A673 (cell line): ENCODE data around the gene ELMOD3. TPM values are rescaled to one million over a fixed set of nuclear protein-coding genes. Genes with fewer than 3 reads are reported as not detected.

Source experiments
- BruUV-seq: library from RNA; stranded (reverse); fragments of 400-500 nt; replicated peaks from 2 replicates; lab custom pipeline; 2021; lab: Mats Ljungman, UMichigan
- CTCF ChIA-PET: fragments of 300-600 bp; sonication (Branson Sonifier 250); formaldehyde crosslinking; loops from one replicate; lab custom pipeline; 2022; ENCODE audit warnings: antibody characterized with exemption; lab: Charles Lee
- POLR2A ChIA-PET: fragments of 300-600 bp; sonication (Branson Sonifier 250); formaldehyde crosslinking; loops from one replicate; lab custom pipeline; 2022; ENCODE audit warnings: antibody characterized with exemption; ENCODE audit not compliant: low non-redundant PET; lab: Charles Lee
- DNase-seq: peaks from one replicate; pipeline ENCODE4 v3.0.0-alpha.2; 2015; ENCODE audit warnings: low spot score
- H3K27ac ChIP-seq: fragments of 200-600 bp; sonication (generic); 2 replicates; pipeline ENCODE4 v1.5.1; 2016; ENCODE audit warnings: mixed run types, low read depth, mild to moderate bottlenecking, mixed read lengths, antibody characterized with exemption, low read length; ENCODE audit not compliant: poor library complexity, severe bottlenecking
- H3K27me3 ChIP-seq: fragments of 200-600 bp; sonication (generic); replicated peaks from 2 replicates; pipeline ENCODE4 v1.6.1; 2017; ENCODE audit warnings: mixed run types, low read depth, mild to moderate bottlenecking, mixed read lengths, antibody characterized with exemption, low read length; ENCODE audit not compliant: insufficient read depth, poor library complexity
- H3K36me3 ChIP-seq: fragments of 200-600 bp; sonication (generic); 2 replicates; pipeline ENCODE4 v1.6.1; 2016; ENCODE audit warnings: mixed run types, mild to moderate bottlenecking, mixed read lengths, antibody characterized with exemption, low read length; ENCODE audit not compliant: insufficient read depth, poor library complexity, severe bottlenecking
- H3K4me1 ChIP-seq: fragments of 200-600 bp; sonication (generic); 2 replicates; pipeline ENCODE4 v1.6.1; 2017; ENCODE audit warnings: mixed run types, mild to moderate bottlenecking, mixed read lengths, antibody characterized with exemption, low read length; ENCODE audit not compliant: insufficient read depth, poor library complexity, severe bottlenecking
- H3K4me3 ChIP-seq: fragments of 200-600 bp; sonication (generic); 2 replicates; pipeline ENCODE4 v1.5.1; 2016; ENCODE audit warnings: low read depth, mixed run types, mild to moderate bottlenecking, mixed read lengths, low read length; ENCODE audit not compliant: poor library complexity, severe bottlenecking
- H3K9me3 ChIP-seq: fragments of 200-600 bp; sonication (generic); 2 replicates; pipeline ENCODE4 v1.6.1; 2016; ENCODE audit warnings: mixed run types, low read depth, mild to moderate bottlenecking, mixed read lengths, antibody characterized with exemption, low read length; ENCODE audit not compliant: poor library complexity, severe bottlenecking
- CTCF ChIP-seq: fragments of 300-800, 200-600 bp; sonication (generic); conservative IDR thresholded peaks from 2 replicates; pipeline ENCODE4 v1.5.1; 2017; ENCODE audit warnings: low read depth, mild to moderate bottlenecking, antibody characterized with exemption, low read length, moderate library complexity, mixed read lengths
- EZH2 ChIP-seq: fragments of 200-600 bp; sonication (generic); IDR thresholded peaks from 2 replicates; pipeline ENCODE4 v1.6.1; 2017; ENCODE audit warnings: borderline replicate concordance, low read depth, mild to moderate bottlenecking, mixed read lengths, antibody characterized with exemption, low read length; ENCODE audit not compliant: poor library complexity, severe bottlenecking
- intact Hi-C: fragments of 100-400 bp; cut with micrococcal nuclease; formaldehyde crosslinking; loops from one replicate; pipeline ENCODE4 v1.10.0; 2022; ENCODE audit not compliant: unreplicated experiment
- total RNA-seq: library from RNA; stranded (reverse); gene quantifications from 2 replicates; pipeline ENCODE4 v1.2.3, GENCODE V29; 2021

Gene ELMOD3
- total RNA-seq, 1 experiment from 2014 or later = 13.0 TPM

GRCh38 chr2:85436836-85437487 lies 82.4 kb downstream of the ELMOD3 start:
- Histone ChIP-seq H3K27me3 (no peaks in the 10 kb centered on the region), H3K4me1 (peaks cover 24% of the 10 kb centered on the region), H3K4me3 (peak overlapping the region; percentile 40), H3K36me3 (no peaks in the 10 kb centered on the region), H3K27ac (peak overlapping the region; percentile 86), H3K9me3 (no peaks in the 10 kb centered on the region)
- ChIA-PET CTCF (no interaction called here), POLR2A (interaction anchor here (0.6 to 0.7 kb wide), 2 partner anchors 102 to 179 kb away, joined by 4 to 6 read pairs; partner anchors contain the start of genes MAT2A and USP39)
- no peak for DNase-seq
- intact Hi-C loops = no loop called here
- BruUV-seq = TSS peak; percentile 90
- no peak for TF ChIP-seq CTCF
- TF ChIP-seq EZH2 = no peak

GRCh38 chr2:85437488-85438200 lies 83.1 kb downstream of the ELMOD3 start:
- intact Hi-C loops = no loop called here
- ChIA-PET POLR2A (interaction anchor here (0.6 to 0.7 kb wide), 2 partner anchors 101 to 178 kb away, joined by 4 to 6 read pairs; partner anchors contain the start of genes MAT2A and USP39), CTCF (no interaction called here)
- peak; percentile 78 for DNase-seq
- Histone ChIP-seq H3K4me3 (peak overlapping the region; percentile 40), H3K9me3 (no peaks in the 10 kb centered on the region), H3K27me3 (no peaks in the 10 kb centered on the region), H3K4me1 (peaks cover 24% of the 10 kb centered on the region), H3K36me3 (no peaks in the 10 kb centered on the region), H3K27ac (peak overlapping the region; percentile 86)
- TF ChIP-seq CTCF (no peak), EZH2 (no peak)
- BruUV-seq = no TSS peak

GRCh38 chr2:85438201-85439024 lies 83.8 kb downstream of the ELMOD3 start:
- peak overlapping the region; percentile 86 for H3K27ac ChIP-seq
- no peak for TF ChIP-seq EZH2
- TF ChIP-seq CTCF = no peak
- no peaks in the 10 kb centered on the region for H3K9me3 ChIP-seq
- ChIA-PET POLR2A (no interaction called here), CTCF (no interaction called here)
- peak overlapping the region; percentile 40 for H3K4me3 ChIP-seq
- H3K4me1 ChIP-seq = peaks cover 24% of the 10 kb centered on the region
- no peaks in the 10 kb centered on the region for H3K36me3 ChIP-seq
- no TSS peak for BruUV-seq
- intact Hi-C loops = no loop called here
- DNase-seq = no peak
- H3K27me3 ChIP-seq = no peaks in the 10 kb centered on the region
